ENCODE data around the gene RND1. TPM values are rescaled to one million over a fixed set of nuclear protein-coding genes. Genes with fewer than 3 reads are reported as not detected.

The RND1 gene
- polyA plus RNA-seq, 1 donor (not counting 4 experiments of a cell fraction or from before 2014, with no cell fraction given) = 0.16 TPM

- Histone ChIP-seq H4K20me1 (ENCODE audit: control insufficient read depth, extremely low read depth, insufficient read depth, low read length) (no peaks in the 10 kb centered on the region), H3K27me3 (ENCODE audit: control insufficient read depth, extremely low read depth, insufficient read depth, low read length) (peaks cover 12% of the 10 kb centered on the region), H3K9me1 (ENCODE audit: control insufficient read depth, extremely low read depth, insufficient read depth, low read length) (no peaks in the 10 kb centered on the region), H3K36me3 (ENCODE audit: control insufficient read depth in 2 of 2, extremely low read depth in 1 of 2, insufficient read depth in 2 of 2, low read length in 2 of 2) (no peaks in the 10 kb centered on the region), H3K4me2 (ENCODE audit: control insufficient read depth, extremely low read depth, insufficient read depth, low read depth, low read length) (no peak overlapping the region), H3K4me3 (ENCODE audit: control insufficient read depth in 2 of 3, extremely low read depth in 1 of 3, insufficient read depth in 2 of 3, low read depth in 1 of 3, low read length in 3 of 3) (no peak overlapping the region), H3K9ac (ENCODE audit: control insufficient read depth, extremely low read depth, insufficient read depth, low read length) (no peak overlapping the region), H3K9me3 (ENCODE audit: control insufficient read depth, low read depth, low read length) (no peaks in the 10 kb centered on the region), H3K4me1 (ENCODE audit: control insufficient read depth, extremely low read depth, insufficient read depth, low read length) (peaks cover 10% of the 10 kb centered on the region), H3K79me2 (ENCODE audit: control insufficient read depth, insufficient read depth, low read length) (no peaks in the 10 kb centered on the region), H2AFZ (ENCODE audit: control insufficient read depth, low read length) (no peak overlapping the region), H3K27ac (ENCODE audit: control insufficient read depth, insufficient read depth, low read length) (no peak overlapping the region)
- FAIRE-seq = no peak
- dilution Hi-C loops (cut with MboI; ENCODE audit: extremely low pct_ligation_motif_present, low sequenced_read_pairs) = no loop called here
- TF ChIP-seq CTCF (optimal IDR thresholded peaks at IDR 0.05 in 1 of 3, IDR thresholded peaks at IDR 0.05 in 1 of 3, conservative IDR thresholded peaks at IDR 0.05 in 1 of 3; ENCODE audit: extremely low read depth in 1 of 3, insufficient read depth in 2 of 3, low read length in 3 of 3) (no peak), EZH2 (IDR thresholded peaks at IDR 0.05; ENCODE audit: low read length) (no peak)
- no peak for DNase-seq (ENCODE audit: low read depth, low spot score)
Measured at GRCh38 chr12:48869191-48869590, 3.5 kb upstream of the RND1 start.

- H3K4me3 ChIP-seq (ENCODE audit: control insufficient read depth in 2 of 3, extremely low read depth in 1 of 3, insufficient read depth in 2 of 3, low read depth in 1 of 3, low read length in 3 of 3) = no peak overlapping the region
- TF ChIP-seq EZH2 (IDR thresholded peaks at IDR 0.05; ENCODE audit: low read length) (no peak), CTCF (optimal IDR thresholded peaks at IDR 0.05 in 1 of 3, IDR thresholded peaks at IDR 0.05 in 1 of 3, conservative IDR thresholded peaks at IDR 0.05 in 1 of 3; ENCODE audit: extremely low read depth in 1 of 3, insufficient read depth in 2 of 3, low read length in 3 of 3) (no peak)
- H3K9me1 ChIP-seq (ENCODE audit: control insufficient read depth, extremely low read depth, insufficient read depth, low read length) = no peaks in the 10 kb centered on the region
- H3K36me3 ChIP-seq (ENCODE audit: control insufficient read depth in 2 of 2, extremely low read depth in 1 of 2, insufficient read depth in 2 of 2, low read length in 2 of 2) = no peaks in the 10 kb centered on the region
- no peaks in the 10 kb centered on the region for H3K79me2 ChIP-seq (ENCODE audit: control insufficient read depth, insufficient read depth, low read length)
- H3K27me3 ChIP-seq (ENCODE audit: control insufficient read depth, extremely low read depth, insufficient read depth, low read length) = peaks cover 20% of the 10 kb centered on the region
- no peak overlapping the region for H3K4me2 ChIP-seq (ENCODE audit: control insufficient read depth, extremely low read depth, insufficient read depth, low read depth, low read length)
- dilution Hi-C loops (cut with MboI; ENCODE audit: extremely low pct_ligation_motif_present, low sequenced_read_pairs) = no loop called here
- H4K20me1 ChIP-seq (ENCODE audit: control insufficient read depth, extremely low read depth, insufficient read depth, low read length) = no peaks in the 10 kb centered on the region
- no peak overlapping the region for H3K9ac ChIP-seq (ENCODE audit: control insufficient read depth, extremely low read depth, insufficient read depth, low read length)
- H2AFZ ChIP-seq (ENCODE audit: control insufficient read depth, low read length) = no peak overlapping the region
- H3K27ac ChIP-seq (ENCODE audit: control insufficient read depth, insufficient read depth, low read length) = no peak overlapping the region
- H3K4me1 ChIP-seq (ENCODE audit: control insufficient read depth, extremely low read depth, insufficient read depth, low read length) = peaks cover 10% of the 10 kb centered on the region
- H3K9me3 ChIP-seq (ENCODE audit: control insufficient read depth, low read depth, low read length) = no peaks in the 10 kb centered on the region
- FAIRE-seq (no peak), DNase-seq (ENCODE audit: low read depth, low spot score) (no peak)
Measured at GRCh38 chr12:48868451-48868850, 2.8 kb upstream of the RND1 start.

Data from keratinocyte (primary cell).